Loucy (cell line): ENCODE results near the gene FAM177A1.

Experiments
- H2AFZ ChIP-seq: fragments of 200-600 bp; sonication (generic); 2 replicates; pipeline ENCODE4 v1.6.0; 2016; ENCODE audit warnings: antibody characterized with exemption, mild to moderate bottlenecking, low read length, moderate library complexity
- H3F3A ChIP-seq: fragments of 200-600 bp; 2 replicates; pipeline ENCODE4 v1.6.0; 2016; ENCODE audit warnings: antibody characterized with exemption, low read depth, mild to moderate bottlenecking
- H3K27me3 ChIP-seq: fragments of 200-600 bp; sonication (generic); 2 replicates; pipeline ENCODE4 v1.6.1; 2014; ENCODE audit warnings: low read length, mild to moderate bottlenecking; ENCODE audit not compliant: insufficient read depth, poor library complexity, severe bottlenecking
- H3K36me3 ChIP-seq: fragments of 200-600 bp; sonication (generic); 2 replicates; pipeline ENCODE4 v1.6.1; 2016; ENCODE audit warnings: low read length; ENCODE audit not compliant: insufficient read depth
- H3K4me1 ChIP-seq: fragments of 200-600 bp; sonication (generic); 2 replicates; pipeline ENCODE4 v1.5.1; 2014; ENCODE audit warnings: low read length, mild to moderate bottlenecking; ENCODE audit not compliant: insufficient read depth, poor library complexity, severe bottlenecking
- H3K4me2 ChIP-seq: fragments of 200-600 bp; sonication (generic); 2 replicates; pipeline ENCODE4 v1.6.0; 2014; ENCODE audit warnings: antibody characterized with exemption, low read length, low read depth, mild to moderate bottlenecking; ENCODE audit not compliant: poor library complexity, severe bottlenecking
- H3K4me3 ChIP-seq: fragments of 200-600 bp; sonication (generic); 2 replicates; pipeline ENCODE4 v1.5.1; 2014; ENCODE audit warnings: low read length, mild to moderate bottlenecking, mixed read lengths; ENCODE audit not compliant: poor library complexity, severe bottlenecking
- H3K79me2 ChIP-seq: fragments of 200-600 bp; sonication (generic); 2 replicates; pipeline ENCODE4 v1.6.1; 2014; ENCODE audit warnings: low read length; ENCODE audit not compliant: insufficient read depth
- H3K9ac ChIP-seq: fragments of 200-600 bp; sonication (generic); 2 replicates; pipeline ENCODE4 v1.6.0; 2014; ENCODE audit warnings: mild to moderate bottlenecking, low read depth, low read length, moderate library complexity; ENCODE audit not compliant: poor library complexity, severe bottlenecking
- H3K9me2 ChIP-seq: fragments of 200-600 bp; sonication (generic); replicated peaks from 2 replicates; pipeline ENCODE4 v1.6.1; 2016; ENCODE audit warnings: low read depth, low read length, mixed read lengths
- H3K9me3 ChIP-seq: fragments of 200-600 bp; sonication (generic); 2 replicates; pipeline ENCODE4 v1.6.1; 2014; ENCODE audit warnings: mild to moderate bottlenecking, antibody characterized with exemption, low read length, low read depth; ENCODE audit not compliant: insufficient read depth
- H4K20me1 ChIP-seq: fragments of 200-600 bp; sonication (generic); 2 replicates; pipeline ENCODE4 v1.6.0; 2014; ENCODE audit warnings: antibody characterized with exemption, low read length, mild to moderate bottlenecking; ENCODE audit not compliant: insufficient read depth, poor library complexity, severe bottlenecking
- CTCF ChIP-seq: fragments of 200-600 bp; sonication (generic); conservative IDR thresholded peaks from 2 replicates; pipeline ENCODE4 v1.5.1; 2014; ENCODE audit warnings: mild to moderate bottlenecking, antibody characterized with exemption, low read length
- EZH2phosphoT487 ChIP-seq: fragments of 200-600 bp; IDR thresholded peaks from 2 replicates; pipeline ENCODE4 v1.6.1; 2018; ENCODE audit warnings: antibody characterized with exemption, mild to moderate bottlenecking, moderate library complexity, borderline replicate concordance

Gene FAM177A1

GRCh38 chr14:35068238-35069012 lies 22.4 kb downstream of the FAM177A1 start:
- Histone ChIP-seq H3K36me3 (peaks cover 3% of the 10 kb centered on the region; the same call in 1 of the 2 replicates), H3K4me1 (no peaks in the 10 kb centered on the region), H3K4me2 (no peak overlapping the region), H3K79me2 (no peaks in the 10 kb centered on the region), H3K9me3 (no peaks in the 10 kb centered on the region), H3K27me3 (no peaks in the 10 kb centered on the region), H3K9ac (no peak overlapping the region), H3K9me2 (no peaks in the 10 kb centered on the region), H2AFZ (no peak overlapping the region), H3K4me3 (no peak overlapping the region), H4K20me1 (no peaks in the 10 kb centered on the region), H3F3A (no peaks in the 10 kb centered on the region)
- TF ChIP-seq EZH2phosphoT487 (no peak), CTCF (no peak)

- Histone ChIP-seq H3K4me3 (no peak overlapping the region), H3K9me2 (no peaks in the 10 kb centered on the region), H3K9ac (no peak overlapping the region), H4K20me1 (no peaks in the 10 kb centered on the region), H3K36me3 (peaks cover 8% of the 10 kb centered on the region; the same call in 1 of the 2 replicates), H3K79me2 (no peaks in the 10 kb centered on the region), H3K27me3 (no peaks in the 10 kb centered on the region), H3F3A (no peaks in the 10 kb centered on the region), H2AFZ (no peak overlapping the region), H3K9me3 (no peaks in the 10 kb centered on the region), H3K4me1 (no peaks in the 10 kb centered on the region), H3K4me2 (no peak overlapping the region)
- TF ChIP-seq EZH2phosphoT487 (no peak), CTCF (no peak)
Measured at GRCh38 chr14:35072226-35072625, 26.2 kb downstream of the FAM177A1 start.

- no peak overlapping the region for H3K4me2 ChIP-seq
- peaks cover 9% of the 10 kb centered on the region; the same call in 1 of the 2 replicates for H3K36me3 ChIP-seq
- H3K27me3 ChIP-seq = no peaks in the 10 kb centered on the region
- H4K20me1 ChIP-seq = no peaks in the 10 kb centered on the region
- TF ChIP-seq CTCF (no peak), EZH2phosphoT487 (no peak)
- H3K9ac ChIP-seq = no peak overlapping the region
- no peaks in the 10 kb centered on the region for H3K9me2 ChIP-seq
- H2AFZ ChIP-seq = no peak overlapping the region
- no peaks in the 10 kb centered on the region for H3K4me1 ChIP-seq
- H3K9me3 ChIP-seq = no peaks in the 10 kb centered on the region
- no peaks in the 10 kb centered on the region for H3F3A ChIP-seq
- no peak overlapping the region for H3K4me3 ChIP-seq
- H3K79me2 ChIP-seq = no peaks in the 10 kb centered on the region
Measured at GRCh38 chr14:35073486-35073885, 27.4 kb downstream of the FAM177A1 start.
